SK-N-SH (cell line): ENCODE results near the gene LOC101059915.

Experiments used
- CTCF ChIA-PET: fragments of 300-600, 350-600 bp; formaldehyde crosslinking; extraction: SDS; loops from one replicate; lab custom pipeline; 2021; lab: Yijun Ruan, JAX
- POLR2A ChIA-PET: fragments of 350-600 bp; sonication (Branson Sonifier 250); formaldehyde crosslinking; extraction: SDS; loops from one replicate; lab custom pipeline; 2020; ENCODE audit warnings: antibody characterized with exemption, inconsistent platforms; lab: Yijun Ruan, JAX
- DNase-seq: peaks from one replicate; pipeline ENCODE4 v3.0.0; 2012
- H2AFZ ChIP-seq: fragments of 200-600 bp; sonication (generic); 2 replicates; pipeline ENCODE4 v1.8.1; 2016; ENCODE audit warnings: antibody characterized with exemption, mild to moderate bottlenecking, low read depth
- H3F3A ChIP-seq: fragments of 200-600 bp; sonication (generic); replicated peaks from 2 replicates; pipeline ENCODE3; 2016; ENCODE audit warnings: antibody characterized with exemption, mild to moderate bottlenecking; ENCODE audit not compliant: insufficient read depth
- H3K27ac ChIP-seq, 2 experiments: fragments of 200-500 bp in 1 of 2; fragments of 200-600 bp in 1 of 2; sonication (Bioruptor generic) in 1 of 2; sonication (generic), shearing (Covaris generic) in 1 of 2; 2 replicates each; pipeline versions ENCODE4 v1.5.1 to v1.6.1; 2014 to 2016; ENCODE audit warnings: low read depth in 2 of 2, inconsistent platforms in 1 of 2, low read length in 1 of 2, mild to moderate bottlenecking in 1 of 2, mixed read lengths in 1 of 2
- H3K27me3 ChIP-seq: fragments of 200-600 bp; sonication (generic), shearing (Covaris generic); 2 replicates; pipeline ENCODE4 v1.6.1; 2016; ENCODE audit warnings: mixed run types; ENCODE audit not compliant: insufficient read depth
- H3K36me3 ChIP-seq, 2 experiments: fragments of 200-500 bp in 1 of 2; fragments of 200-600 bp in 1 of 2; sonication (Bioruptor generic) in 1 of 2; sonication (generic) in 1 of 2; replicated peaks in 1 of 2; 2 replicates each; pipeline versions ENCODE3 to v1.5.1; 2014 to 2016; ENCODE audit warnings: low read length in 1 of 2, mild to moderate bottlenecking in 1 of 2; ENCODE audit not compliant: insufficient read depth in 2 of 2, control insufficient read depth in 1 of 2
- H3K4me1 ChIP-seq, 2 experiments: fragments of 200-500 bp in 1 of 2; fragments of 200-600 bp in 1 of 2; sonication (Bioruptor generic) in 1 of 2; sonication (generic), shearing (Covaris generic) in 1 of 2; 2 replicates each; pipeline versions ENCODE4 v1.5.1 to v1.6.1; 2014 to 2016; ENCODE audit warnings: low read depth in 1 of 2, low read length in 1 of 2, mixed run types in 1 of 2; ENCODE audit not compliant: insufficient read depth in 2 of 2, control insufficient read depth in 1 of 2
- H3K4me2 ChIP-seq: fragments of 200-600 bp; sonication (generic), shearing (Covaris generic); 2 replicates; pipeline ENCODE4 v1.6.1; 2017; ENCODE audit warnings: mixed run types
- H3K4me3 ChIP-seq, 2 experiments: fragments of 200-500 bp in 1 of 2; fragments of 200-600 bp in 1 of 2; sonication (Bioruptor generic) in 1 of 2; sonication (generic), shearing (Covaris generic) in 1 of 2; 2 replicates each; pipeline versions ENCODE4 v1.5.1 to v1.8.1; 2014 to 2016; ENCODE audit warnings: low read depth in 2 of 2, inconsistent platforms in 1 of 2, low read length in 1 of 2, mild to moderate bottlenecking in 1 of 2, mixed read lengths in 1 of 2, moderate library complexity in 1 of 2
- H3K79me2 ChIP-seq: fragments of 200-600 bp; sonication (generic); 2 replicates; pipeline ENCODE4 v1.8.1; 2017; ENCODE audit warnings: mild to moderate bottlenecking; ENCODE audit not compliant: insufficient read depth
- H3K9ac ChIP-seq: fragments of 200-600 bp; sonication (generic); 2 replicates; pipeline ENCODE4 v1.6.1; 2017; ENCODE audit warnings: mixed run types
- H3K9me2 ChIP-seq: fragments of 200-600 bp; sonication (generic); 2 replicates; pipeline ENCODE4 v1.6.1; 2017; ENCODE audit warnings: mixed run types
- H3K9me3 ChIP-seq: fragments of 200-600 bp; sonication (generic); 2 replicates; pipeline ENCODE4 v1.6.1; 2017; ENCODE audit warnings: mixed run types, mild to moderate bottlenecking, moderate library complexity
- H4K20me1 ChIP-seq: fragments of 200-600 bp; sonication (generic); 2 replicates; pipeline ENCODE4 v1.6.1; 2017; ENCODE audit warnings: mild to moderate bottlenecking, mixed run types; ENCODE audit not compliant: insufficient read depth
- CTCF ChIP-seq: fragments of 200-600 bp; sonication (generic); IDR thresholded peaks from 2 replicates; pipeline ENCODE4 v1.6.1; 2017; ENCODE audit warnings: antibody characterized with exemption, mild to moderate bottlenecking, moderate library complexity
- EP300 ChIP-seq, 2 experiments: IDR thresholded peaks; 2 replicates each; pipeline versions ENCODE4 v1.4.0 to v1.6.1; 2012; ENCODE audit warnings: borderline replicate concordance in 1 of 2, low read depth in 1 of 2, low read length in 1 of 2
- FOSL2 ChIP-seq: IDR thresholded peaks from 2 replicates; pipeline ENCODE4 v1.4.0; 2012; ENCODE audit warnings: low read depth, mild to moderate bottlenecking, moderate library complexity, borderline replicate concordance
- FOXJ3 ChIP-seq: sonication (generic); formaldehyde crosslinking; IDR thresholded peaks from 2 replicates; pipeline ENCODE4 v1.5.1; 2020; ENCODE audit warnings: mild to moderate bottlenecking, missing genetic modification reagents
- GABPA ChIP-seq: IDR thresholded peaks from 2 replicates; pipeline ENCODE4 v1.4.0; 2012; ENCODE audit warnings: low read depth, mild to moderate bottlenecking
- MAX ChIP-seq: IDR thresholded peaks from 2 replicates; pipeline ENCODE4 v1.4.0; 2012; ENCODE audit warnings: low read depth
- MXI1 ChIP-seq: IDR thresholded peaks from 2 replicates; pipeline ENCODE4 v1.6.1; 2012; ENCODE audit warnings: mild to moderate bottlenecking, low read depth, low read length, improper control_type of control experiment
- PBX3 ChIP-seq: IDR thresholded peaks from 2 replicates; pipeline ENCODE4; 2012
- POLR2AphosphoS5 ChIP-seq: IDR thresholded peaks from 2 replicates; pipeline ENCODE4 v1.6.1; 2012; ENCODE audit warnings: low read depth, low read length
- RAD21 ChIP-seq: IDR thresholded peaks from 2 replicates; pipeline ENCODE4 v1.6.1; 2012; ENCODE audit warnings: mild to moderate bottlenecking, low read length
- RFX5 ChIP-seq: IDR thresholded peaks from 2 replicates; pipeline ENCODE4 v1.6.1; 2012; ENCODE audit warnings: mild to moderate bottlenecking, improper control_type of control experiment, low read length
- SIN3A ChIP-seq: IDR thresholded peaks from 2 replicates; pipeline ENCODE4 v1.6.1; 2012; ENCODE audit warnings: low read depth, mild to moderate bottlenecking, low read length, moderate library complexity, borderline replicate concordance
- SMC3 ChIP-seq: IDR thresholded peaks from 2 replicates; pipeline ENCODE4 v1.6.1; 2012; ENCODE audit warnings: low read depth, low read length, improper control_type of control experiment
- TAF1 ChIP-seq: IDR thresholded peaks from 2 replicates; pipeline ENCODE4 v1.6.1; 2012; ENCODE audit warnings: low read depth, mild to moderate bottlenecking, low read length, moderate library complexity, borderline replicate concordance
- TEAD4 ChIP-seq: IDR thresholded peaks from 2 replicates; pipeline ENCODE4 v1.4.0; 2012; ENCODE audit warnings: mild to moderate bottlenecking, borderline replicate concordance; ENCODE audit not compliant: insufficient read depth
- USF2 ChIP-seq: fragments of 150-350 bp; IDR thresholded peaks from 2 replicates; pipeline ENCODE4 v1.6.1; 2017; ENCODE audit warnings: antibody characterized with exemption, low read length, low read depth, borderline replicate concordance
- WGBS: methylation state at CpG from one replicate; pipeline ENCODE4 v1.1.6; 2017; ENCODE audit warnings: low lambda C conversion rate; 5-methylcytosine and 5-hydroxymethylcytosine counted together

LOC101059915 gene

GRCh38 chrX:71617742-71618141, 49.6 kb upstream of the LOC101059915 start:
- H3K36me3 ChIP-seq = no peaks in the 10 kb centered on the region
- WGBS = 56% methylated on average over 8 of the region's 8 CpGs
- H3K4me1 ChIP-seq = no peaks in the 10 kb centered on the region
- H3K27ac ChIP-seq = no peak overlapping the region
- TF ChIP-seq MXI1 (no peak), GABPA (no peak), RFX5 (no peak), PBX3 (no peak), MAX (no peak), TEAD4 (no peak), FOXJ3 (no peak), USF2 (no peak), CTCF (no peak), POLR2AphosphoS5 (no peak), RAD21 (no peak), SIN3A (no peak), EP300 (IDR thresholded peaks at IDR 0.05; ENCODE audit: borderline replicate concordance in 1 of 2, low read depth in 1 of 2, low read length in 1 of 2) (no peak), SMC3 (no peak), TAF1 (no peak), FOSL2 (no peak)
- no peak overlapping the region for H2AFZ ChIP-seq
- H3K9ac ChIP-seq = no peak overlapping the region
- H3K79me2 ChIP-seq = no peaks in the 10 kb centered on the region
- H4K20me1 ChIP-seq = no peaks in the 10 kb centered on the region
- ChIA-PET POLR2A (no interaction called here), CTCF (no interaction called here)
- H3K27me3 ChIP-seq = no peaks in the 10 kb centered on the region; the same call in 1 of the 2 replicates
- no peak overlapping the region for H3K4me2 ChIP-seq
- DNase-seq = no peak
- no peaks in the 10 kb centered on the region for H3K9me2 ChIP-seq
- no peaks in the 10 kb centered on the region for H3K9me3 ChIP-seq
- no peaks in the 10 kb centered on the region for H3F3A ChIP-seq
- no peak overlapping the region for H3K4me3 ChIP-seq
